Measurements from ENCODE around the gene CIBAR2.

DNA sequence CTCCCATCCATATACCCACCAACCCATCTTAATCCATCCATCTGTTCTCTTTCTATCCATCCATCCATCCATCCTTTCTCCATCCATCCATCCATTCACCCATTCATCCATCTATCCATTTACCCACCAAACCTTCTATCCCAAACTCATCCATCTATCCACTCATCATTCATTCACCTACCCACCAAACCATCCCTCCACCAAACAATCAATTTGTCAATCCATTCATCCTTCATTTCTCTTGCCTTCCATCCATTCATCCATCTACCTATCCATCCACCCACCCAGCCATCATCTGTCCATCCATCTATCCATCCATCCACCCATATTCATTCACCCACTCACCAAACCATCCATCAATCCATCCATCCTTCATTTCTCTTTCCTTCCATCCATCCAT, 44.6 kb upstream of the CIBAR2 start:
- TF ChIP-seq POU2F2 (IDR thresholded peaks at IDR 0.05; ENCODE audit: low read depth, low read length) (no peak), POLR2A (IDR thresholded peaks at IDR 0.05; ENCODE audit: low read depth, low read length) (no peak), TAF1 (IDR thresholded peaks at IDR 0.05; ENCODE audit: low read depth, low read length) (no peak), POLR2AphosphoS5 (IDR thresholded peaks at IDR 0.05; ENCODE audit: low read depth, low read length) (no peak), SPI1 (IDR thresholded peaks at IDR 0.05; ENCODE audit: low read depth, low read length) (no peak)
